ENCODE measurements around the gene MAD1L1. TPM values are rescaled to one million over a fixed set of nuclear protein-coding genes. Genes with fewer than 3 reads are reported as not detected.
A peak's percentile ranks its signal among the peaks of the same experiment; 100 is the strongest.

MAD1L1 gene
- total and polyA plus RNA-seq, 2 of the 4 experiments (the other 2 are of a cell fraction) = 29.0 to 40.9 TPM

GRCh38 chr7:2016021-2016631 lies 216.6 kb downstream of the MAD1L1 start:
- Histone ChIP-seq H2BK15ac (ENCODE audit: low read depth, low read length) (no peak overlapping the region), H3K36me3 (ENCODE audit: control insufficient read depth, insufficient read depth, low read length) (0 out of 2 replicates have a peak, but pooled peaks cover 2% of the 10 kb centered on the region), H3K27me3 (ENCODE audit: control insufficient read depth, insufficient read depth, low read length) (no peaks in the 10 kb centered on the region), H3K18ac (ENCODE audit: low read depth, low read length) (no peak overlapping the region), H2AFZ (replicated peaks; ENCODE audit: low read length, poor library complexity) (no peak overlapping the region), H3K4me2 (ENCODE audit: low read depth, low read length) (no peak overlapping the region), H3K56ac (ENCODE audit: extremely low read depth, insufficient read depth, low read length) (no peak overlapping the region), H2BK120ac (ENCODE audit: low read depth, low read length) (no peak overlapping the region), H3K14ac (replicated peaks; ENCODE audit: low read depth, low read length) (no peak overlapping the region), H4K8ac (ENCODE audit: low read depth in 2 of 2, low read length in 2 of 2) (no peak overlapping the region), H2AK9ac (replicated peaks; ENCODE audit: low read depth, low read length, poor library complexity) (peak overlapping the region; percentile 15), H2BK5ac (ENCODE audit: low read depth, low read length, poor library complexity, severe bottlenecking) (no peak overlapping the region), H4K20me1 (ENCODE audit: insufficient read depth, low read length) (no peaks in the 10 kb centered on the region; the same call in 1 of the 2 replicates), H3K79me1 (ENCODE audit: low read depth in 1 of 2, low read length in 2 of 2) (peaks cover 0 to 24% of the 10 kb centered on the region in 2 experiments), H3K4ac (ENCODE audit: low read depth, low read length) (no peak overlapping the region), H4K5ac (ENCODE audit: low read depth, low read length) (no peak overlapping the region), H3K9me3 (ENCODE audit: control insufficient read depth, insufficient read depth, low read length) (no peaks in the 10 kb centered on the region), H3K4me3 (ENCODE audit: insufficient read depth, low read depth, low read length) (no peak overlapping the region), H3K4me1 (ENCODE audit: control insufficient read depth, insufficient read depth, low read length) (peaks cover 26% of the 10 kb centered on the region), H4K91ac (ENCODE audit: insufficient read depth, low read depth, low read length) (no peak overlapping the region), H2BK20ac (ENCODE audit: low read depth, low read length) (no peak overlapping the region), H3K23ac (ENCODE audit: low read depth, low read length) (no peak overlapping the region), H3K9ac (ENCODE audit: low read depth, low read length) (no peak overlapping the region), H3K27ac (ENCODE audit: insufficient read depth, low read length) (no peak overlapping the region), H2AK5ac (ENCODE audit: low read depth, low read length) (no peak overlapping the region), H3K9me1 (ENCODE audit: insufficient read depth, low read length) (peaks cover 15% of the 10 kb centered on the region)
- 100% methylated on average over 8 of the region's 18 CpGs; no CpG with 5 or more reads in 1 of the 2 experiments for WGBS, 2 experiments (ENCODE audit: extremely low coverage in 2 of 2, insufficient read length in 1 of 2)
- in situ Hi-C loops (cut with MboI; ENCODE audit: low sequenced_read_pairs) (no loop called here), dilution Hi-C loops (cut with HindIII; ENCODE audit: low sequenced_read_pairs, unreplicated experiment) (no loop called here), intact Hi-C loops (cut with micrococcal nuclease) (no loop called here)
- no peak for ATAC-seq (ENCODE audit: low read depth)
- TF ChIP-seq POLR2A (IDR thresholded peaks at IDR 0.05; ENCODE audit: low read depth, low read length) = no peak
- no peak for TF ChIP-seq MXI1 (IDR thresholded peaks at IDR 0.05; ENCODE audit: borderline replicate concordance, low read depth, low read length)
- TF ChIP-seq RFX5 (IDR thresholded peaks at IDR 0.05; ENCODE audit: low read depth, low read length) = no peak
- TF ChIP-seq, protein P1, sequence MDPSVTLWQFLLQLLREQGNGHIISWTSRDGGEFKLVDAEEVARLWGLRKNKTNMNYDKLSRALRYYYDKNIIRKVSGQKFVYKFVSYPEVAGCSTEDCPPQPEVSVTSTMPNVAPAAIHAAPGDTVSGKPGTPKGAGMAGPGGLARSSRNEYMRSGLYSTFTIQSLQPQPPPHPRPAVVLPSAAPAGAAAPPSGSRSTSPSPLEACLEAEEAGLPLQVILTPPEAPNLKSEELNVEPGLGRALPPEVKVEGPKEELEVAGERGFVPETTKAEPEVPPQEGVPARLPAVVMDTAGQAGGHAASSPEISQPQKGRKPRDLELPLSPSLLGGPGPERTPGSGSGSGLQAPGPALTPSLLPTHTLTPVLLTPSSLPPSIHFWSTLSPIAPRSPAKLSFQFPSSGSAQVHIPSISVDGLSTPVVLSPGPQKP (IDR thresholded peaks at IDR 0.05; ENCODE audit: borderline replicate concordance, low read depth, low read length) = no peak
- no peak for TF ChIP-seq RAD21 (IDR thresholded peaks at IDR 0.05; ENCODE audit: low read length)
- TF ChIP-seq, protein P2, sequence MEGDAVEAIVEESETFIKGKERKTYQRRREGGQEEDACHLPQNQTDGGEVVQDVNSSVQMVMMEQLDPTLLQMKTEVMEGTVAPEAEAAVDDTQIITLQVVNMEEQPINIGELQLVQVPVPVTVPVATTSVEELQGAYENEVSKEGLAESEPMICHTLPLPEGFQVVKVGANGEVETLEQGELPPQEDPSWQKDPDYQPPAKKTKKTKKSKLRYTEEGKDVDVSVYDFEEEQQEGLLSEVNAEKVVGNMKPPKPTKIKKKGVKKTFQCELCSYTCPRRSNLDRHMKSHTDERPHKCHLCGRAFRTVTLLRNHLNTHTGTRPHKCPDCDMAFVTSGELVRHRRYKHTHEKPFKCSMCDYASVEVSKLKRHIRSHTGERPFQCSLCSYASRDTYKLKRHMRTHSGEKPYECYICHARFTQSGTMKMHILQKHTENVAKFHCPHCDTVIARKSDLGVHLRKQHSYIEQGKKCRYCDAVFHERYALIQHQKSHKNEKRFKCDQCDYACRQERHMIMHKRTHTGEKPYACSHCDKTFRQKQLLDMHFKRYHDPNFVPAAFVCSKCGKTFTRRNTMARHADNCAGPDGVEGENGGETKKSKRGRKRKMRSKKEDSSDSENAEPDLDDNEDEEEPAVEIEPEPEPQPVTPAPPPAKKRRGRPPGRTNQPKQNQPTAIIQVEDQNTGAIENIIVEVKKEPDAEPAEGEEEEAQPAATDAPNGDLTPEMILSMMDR (conservative IDR thresholded peaks at IDR 0.05; ENCODE audit: low read depth, low read length) = no peak
- TF ChIP-seq RCOR1 (IDR thresholded peaks at IDR 0.05; ENCODE audit: insufficient replicate concordance, low read length) = no peak
- TF ChIP-seq BHLHE40 (IDR thresholded peaks at IDR 0.05; ENCODE audit: low read depth, low read length) = no peak
- TF ChIP-seq MAFK (IDR thresholded peaks at IDR 0.05; ENCODE audit: low read depth, low read length) = no peak
- TF ChIP-seq SMC3 (IDR thresholded peaks at IDR 0.05; ENCODE audit: low read depth, low read length) = no peak
- TF ChIP-seq FOS (IDR thresholded peaks at IDR 0.05; ENCODE audit: low read depth, low read length) = no peak
- no peak for TF ChIP-seq MAZ (IDR thresholded peaks at IDR 0.05; ENCODE audit: borderline replicate concordance, low read depth, low read length)
- TF ChIP-seq NFE2L2 (IDR thresholded peaks at IDR 0.05; ENCODE audit: low read depth, low read length) = no peak
- no peak for TF ChIP-seq CEBPB (IDR thresholded peaks at IDR 0.05; ENCODE audit: low read depth, low read length)
- no peak for TF ChIP-seq CHD1 (IDR thresholded peaks at IDR 0.05; ENCODE audit: low read depth, low read length)
- ChIA-PET POLR2A (ENCODE audit: unreplicated experiment) (no interaction called here), CTCF (no interaction called here)
- BruUV-seq (replicated peaks) = no TSS peak
- no peak for DNase-seq
